K562 (cell line): ENCODE data around the gene RNGTT. TPM values are rescaled to one million over a fixed set of nuclear protein-coding genes. Genes with fewer than 3 reads are reported as not detected.

Experiments used
- ATAC-seq: fragments of 200-7000 bp; cut with Tn5 transposase; 3 replicates; pipeline ENCODE4 v1.9.1; 2020; ENCODE audit warnings: moderate library complexity
- BruUV-seq: library from RNA; stranded (reverse); fragments of 400-500 nt; replicated peaks from 2 replicates; lab custom pipeline; 2021; lab: Mats Ljungman, UMichigan
- CTCF ChIA-PET: fragments of 300-600 bp; formaldehyde crosslinking; extraction: SDS; loops from one replicate; lab custom pipeline; 2021; ENCODE audit warnings: low intra/inter-chr PET ratio; lab: Yijun Ruan, JAX
- POLR2A ChIA-PET: fragments of 300-600, 350-650 bp; sonication (Branson Sonifier 250); formaldehyde crosslinking; extraction: SDS; loops from one replicate; lab custom pipeline; 2021; ENCODE audit warnings: antibody characterized with exemption, inconsistent platforms; lab: Yijun Ruan, JAX
- DNase-seq, 4 experiments: peaks; one replicate each; pipeline versions ENCODE4 v3.0.0 to v3.0.0-alpha.2; 2011 to 2018; ENCODE audit warnings: low spot score in 3 of 4, mixed read lengths in 3 of 4; ENCODE audit errors: extremely low read depth in 1 of 4
- FAIRE-seq: peaks from 2 replicates; lab custom pipeline; 2011; peaks lifted over from hg19 to GRCh38; lab: Jason Lieb, UNC
- H2AFZ ChIP-seq: 2 replicates; pipeline ENCODE4 v1.6.0; 2011; ENCODE audit warnings: low read depth, low read length, control low read depth, inconsistent platforms
- H3K27ac ChIP-seq: fragments of 200-600 bp; 3 replicates; pipeline ENCODE4 v1.8.0; 2011; ENCODE audit warnings: low read depth, mild to moderate bottlenecking, control low read depth, inconsistent platforms, low read length, moderate library complexity, mixed read lengths; ENCODE audit errors: extremely low read depth
- H3K27me3 ChIP-seq, 2 experiments: fragments of 300-600 bp in 1 of 2; 2 replicates in 1 of 2; 3 replicates in 1 of 2; pipeline versions ENCODE4 v1.6.0 to v1.8.0; 2011; ENCODE audit warnings: inconsistent platforms in 2 of 2, low read length in 2 of 2, mild to moderate bottlenecking in 1 of 2, mixed read lengths in 1 of 2, moderate library complexity in 1 of 2; ENCODE audit not compliant: control insufficient read depth in 2 of 2, insufficient read depth in 2 of 2
- H3K36me3 ChIP-seq: fragments of 300-600 bp; 3 replicates; pipeline ENCODE4 v1.8.0; 2011; ENCODE audit warnings: mild to moderate bottlenecking, low read length, inconsistent platforms; ENCODE audit not compliant: control insufficient read depth, insufficient read depth
- H3K4me1 ChIP-seq, 2 experiments: fragments of 200-600 bp in 1 of 2; replicated peaks in 1 of 2; 2 replicates in 1 of 2; 3 replicates in 1 of 2; pipeline versions ENCODE4 v1.5.1 to v1.8.0; 2011; ENCODE audit warnings: inconsistent platforms in 2 of 2, low read length in 2 of 2, mild to moderate bottlenecking in 1 of 2, mixed read lengths in 1 of 2, moderate library complexity in 1 of 2; ENCODE audit not compliant: control insufficient read depth in 2 of 2, insufficient read depth in 2 of 2
- H3K4me2 ChIP-seq: 2 replicates; pipeline ENCODE4 v1.6.1; 2011; ENCODE audit warnings: low read length, control low read depth, inconsistent platforms, mixed read lengths; ENCODE audit not compliant: insufficient read depth
- H3K4me3 ChIP-seq: fragments of 200-600 bp; sonication (generic), shearing (Covaris generic); 2 replicates; pipeline ENCODE4 v1.5.1; 2016; ENCODE audit warnings: control low read depth, inconsistent platforms
- H3K79me2 ChIP-seq: fragments of 200-600 bp; 3 replicates; pipeline ENCODE4 v1.8.0; 2011; ENCODE audit warnings: low read length, inconsistent platforms; ENCODE audit not compliant: control insufficient read depth, insufficient read depth
- H3K9ac ChIP-seq, 2 experiments: 2 replicates each; pipeline versions ENCODE4 v1.6.0 to v1.6.1; 2011; ENCODE audit warnings: low read depth in 2 of 2, low read length in 2 of 2, control low read depth in 1 of 2, inconsistent platforms in 1 of 2, mild to moderate bottlenecking in 1 of 2, mixed read lengths in 1 of 2; ENCODE audit not compliant: insufficient read depth in 1 of 2
- H3K9me1 ChIP-seq: one replicate; pipeline ENCODE4 v1.6.0; 2011; ENCODE audit warnings: inconsistent platforms, mild to moderate bottlenecking, low read length, moderate library complexity; ENCODE audit not compliant: control insufficient read depth, insufficient read depth
- H3K9me3 ChIP-seq: replicated peaks from 2 replicates; pipeline ENCODE4 v1.5.1; 2011; ENCODE audit warnings: low read depth, low read length, inconsistent platforms; ENCODE audit not compliant: control insufficient read depth, insufficient read depth
- H4K20me1 ChIP-seq: replicated peaks from 2 replicates; pipeline ENCODE4 v1.6.1; 2011; ENCODE audit warnings: low read length, inconsistent platforms, mixed read lengths; ENCODE audit not compliant: control insufficient read depth, insufficient read depth
- THRA ChIP-seq: fragments of 450-650 bp; IDR thresholded peaks from 2 replicates; pipeline ENCODE4 v1.6.1; 2017; ENCODE audit warnings: mild to moderate bottlenecking, moderate library complexity
- WGBS: fragments of 100-300 bp; shearing (Covaris generic); methylation state at CpG from one replicate; pipeline ENCODE4 v1.1.6; 2016; ENCODE audit warnings: low coverage, mixed read lengths; ENCODE audit not compliant: insufficient coverage; ENCODE audit errors: missing lambda C conversion rate; 5-methylcytosine and 5-hydroxymethylcytosine counted together
- in situ Hi-C: fragments of 300-500 bp; cut with MboI; formaldehyde crosslinking; loops from 4 replicates; pipeline ENCODE4 v1.15.0; 2018; ENCODE audit warnings: inconsistent platforms, mixed read lengths
- intact Hi-C: fragments of 100-400 bp; cut with micrococcal nuclease; formaldehyde crosslinking; loops from 2 replicates; pipeline ENCODE4 v1.14.2; 2022
- polyA plus RNA-seq, 8 experiments: library from polyadenylated mRNA; depleted of rRNA in 4 of 8; stranded (reverse) in 5 of 8; unstranded in 3 of 8; fragments of >200 nt; fragmentation: Nextera tagmentation in 2 of 8; fragmentation: Illumina TruSeq in 1 of 8; extraction: Ambion mirVana in 2 of 8; extraction: Trizol in 1 of 8; gene quantifications; 2 replicates each; pipeline versions ENCODE4 v1.2.1 to v1.2.3, GENCODE V29; 2011 to 2014; ENCODE audit warnings: inconsistent platforms in 1 of 8, missing spikeins in 1 of 8
- total RNA-seq, 7 experiments: library from RNA; depleted of rRNA in 6 of 7; stranded (reverse); fragments of >200 nt in 6 of 7; fragmentation: Illumina TruSeq in 2 of 7; extraction: Trizol in 2 of 7; gene quantifications; 2 replicates each; pipeline versions ENCODE4 v1.2.1 to v1.2.3, GENCODE V29; 2011 to 2021; ENCODE audit warnings: low replicate concordance in 1 of 7

RNGTT gene
- total and polyA plus RNA-seq, 9 of the 15 experiments (the other 6 are each of a cell fraction or from before 2014, with no cell fraction given): 6.1 to 31.7 (median 19.5) TPM

DNA sequence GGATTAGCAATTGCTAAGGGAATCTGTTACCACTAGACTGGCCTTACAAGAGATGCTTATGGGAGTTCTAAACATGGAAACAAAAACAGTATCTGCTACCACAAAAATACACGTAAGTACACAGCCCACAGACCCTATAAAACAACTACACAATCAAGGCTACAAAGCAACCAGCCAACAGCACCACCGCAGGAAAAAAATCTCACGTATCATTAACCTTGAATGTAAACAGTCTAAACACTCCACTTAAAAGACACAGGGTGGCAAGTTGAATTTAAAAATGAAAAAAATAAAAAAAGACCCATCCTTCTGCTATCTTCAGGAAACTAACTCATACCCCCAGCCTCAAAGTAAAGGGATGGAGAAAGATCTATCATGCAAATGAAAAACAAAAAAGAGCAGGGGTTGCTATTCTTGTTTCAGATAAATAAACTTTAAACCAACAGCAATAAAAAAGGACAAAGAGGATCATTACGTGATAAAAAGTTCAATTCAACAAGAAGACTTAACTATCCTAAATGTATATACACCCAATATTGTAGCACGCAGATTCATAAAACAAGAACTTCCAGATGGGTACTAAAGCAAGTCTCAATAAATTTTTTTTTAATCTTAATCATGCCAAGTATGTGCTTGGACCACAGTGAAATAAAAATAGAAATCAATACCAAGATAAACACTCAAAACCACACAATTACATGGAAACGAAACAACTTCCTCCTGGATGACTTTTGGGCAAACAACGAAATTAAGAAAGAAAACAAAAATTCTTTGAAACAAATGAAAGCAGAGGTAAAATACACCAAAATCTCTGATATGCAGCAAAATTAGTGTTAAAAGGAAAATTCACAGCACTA is 52.3 kb downstream of the RNGTT start:
- intact Hi-C loops: no loop called here
- Histone ChIP-seq H2AFZ (no peak overlapping the region), H3K9me1 (no peaks in the 10 kb centered on the region), H3K9ac (no peak overlapping the region), H3K27ac (no peak overlapping the region), H3K27me3 (no peaks in the 10 kb centered on the region), H3K4me3 (no peak overlapping the region), H3K4me2 (no peak overlapping the region), H3K9me3 (no peaks in the 10 kb centered on the region), H3K36me3 (peaks cover 2% of the 10 kb centered on the region; the same call in 2 of the 3 replicates), H3K4me1 (peaks cover 0 to 5% of the 10 kb centered on the region in 2 experiments; a peak in 3 of 5 replicates), H3K79me2 (peaks cover 45% of the 10 kb centered on the region; the same call in 2 of the 3 replicates), H4K20me1 (peaks cover 7% of the 10 kb centered on the region; the same call in 1 of the 2 replicates)
- BruUV-seq: no TSS peak
- CTCF ChIA-PET: no interaction called here
- FAIRE-seq (no peak), DNase-seq (no peak), ATAC-seq (no peak)
- 82% methylated on average over 7 of the region's 7 CpGs for WGBS
- no peak for TF ChIP-seq THRA
- in situ Hi-C loops: no loop called here
- POLR2A ChIA-PET: no interaction called here
